CD4-positive, alpha-beta T cell treated with Interferon alpha-2 for 1 hour (primary cell): ENCODE measurements around the gene SELENOW.
"Not testable (repeated sequence)": the region's sequence is repeated elsewhere in the genome, so short reads cannot be mapped to it uniquely, and the experiment has no call there.

Experiments used
- DNase-seq, 2 donors: peaks; one replicate each; pipeline ENCODE4 v3.0.0-alpha.2; 2020 to 2022

Gene SELENOW

DNA sequence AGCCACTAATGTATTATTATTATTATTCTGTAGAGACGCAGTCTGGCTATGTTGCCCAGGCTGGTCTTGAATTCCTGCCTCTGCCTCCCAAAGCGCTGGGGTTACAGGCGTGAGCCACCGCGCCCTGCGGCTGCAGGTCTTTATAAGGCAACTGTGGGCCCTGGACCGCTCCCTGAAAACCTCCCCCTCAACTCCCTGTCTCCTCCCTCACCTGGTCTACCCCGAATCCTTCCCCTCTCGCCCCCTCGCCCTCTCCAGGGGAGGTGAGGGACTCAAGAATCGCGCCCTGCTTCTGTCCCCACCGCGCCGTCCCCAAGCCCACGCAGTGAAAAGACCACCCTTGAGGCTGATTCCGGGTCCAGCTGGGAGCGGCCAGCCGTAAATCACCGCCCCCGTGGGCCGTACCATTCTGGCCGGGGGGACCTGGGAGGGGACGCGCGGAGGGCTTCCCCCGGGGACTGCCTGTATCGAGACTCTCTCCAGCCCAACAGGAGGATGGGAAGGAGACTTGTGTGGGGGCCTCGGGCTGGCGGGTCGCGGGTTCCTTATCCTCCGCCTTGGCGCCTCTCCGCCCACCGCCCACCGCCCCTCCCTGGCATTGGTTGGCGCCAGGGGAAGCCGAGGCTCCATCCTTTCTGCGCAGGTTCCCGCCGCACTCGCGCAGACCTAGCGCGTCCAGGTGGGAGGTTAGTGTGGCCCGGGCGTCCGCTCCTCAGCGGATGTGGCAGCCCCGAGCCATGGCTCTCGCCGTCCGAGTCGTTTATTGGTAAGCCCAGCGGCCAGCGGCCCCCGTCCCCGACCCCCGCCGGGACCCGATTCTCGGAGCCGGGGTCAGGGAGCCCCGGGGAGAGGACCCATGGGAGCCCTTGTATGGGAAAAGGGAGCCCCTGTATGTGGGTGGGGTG lies at the start of gene SELENOW:
Gene SELENOW, plus strand, starts transcription at position 655 of the 905 bp plus-strand sequence. Its CDS starts 83 bp downstream, at position 738.
- peak; percentile 74 to 86 for DNase-seq

DNA sequence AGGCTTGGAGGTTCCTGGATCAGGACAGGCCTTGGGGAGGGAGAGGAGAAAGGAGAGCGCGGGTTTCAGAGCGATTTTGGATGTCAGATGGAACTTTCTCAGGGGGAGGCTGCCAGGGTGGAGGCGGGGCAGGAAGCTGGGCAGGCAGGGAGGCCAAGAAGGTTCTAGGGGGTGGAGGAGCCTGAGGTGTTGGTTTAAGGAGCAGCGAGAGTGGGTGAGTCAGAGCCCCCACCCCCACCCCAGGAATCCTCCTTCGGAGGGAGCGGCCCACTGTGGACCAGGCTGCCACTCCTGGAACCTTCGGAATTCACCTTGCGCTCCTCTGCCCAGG lies 49.1 kb upstream of the SELENOW start:
- no peak for DNase-seq

DNA sequence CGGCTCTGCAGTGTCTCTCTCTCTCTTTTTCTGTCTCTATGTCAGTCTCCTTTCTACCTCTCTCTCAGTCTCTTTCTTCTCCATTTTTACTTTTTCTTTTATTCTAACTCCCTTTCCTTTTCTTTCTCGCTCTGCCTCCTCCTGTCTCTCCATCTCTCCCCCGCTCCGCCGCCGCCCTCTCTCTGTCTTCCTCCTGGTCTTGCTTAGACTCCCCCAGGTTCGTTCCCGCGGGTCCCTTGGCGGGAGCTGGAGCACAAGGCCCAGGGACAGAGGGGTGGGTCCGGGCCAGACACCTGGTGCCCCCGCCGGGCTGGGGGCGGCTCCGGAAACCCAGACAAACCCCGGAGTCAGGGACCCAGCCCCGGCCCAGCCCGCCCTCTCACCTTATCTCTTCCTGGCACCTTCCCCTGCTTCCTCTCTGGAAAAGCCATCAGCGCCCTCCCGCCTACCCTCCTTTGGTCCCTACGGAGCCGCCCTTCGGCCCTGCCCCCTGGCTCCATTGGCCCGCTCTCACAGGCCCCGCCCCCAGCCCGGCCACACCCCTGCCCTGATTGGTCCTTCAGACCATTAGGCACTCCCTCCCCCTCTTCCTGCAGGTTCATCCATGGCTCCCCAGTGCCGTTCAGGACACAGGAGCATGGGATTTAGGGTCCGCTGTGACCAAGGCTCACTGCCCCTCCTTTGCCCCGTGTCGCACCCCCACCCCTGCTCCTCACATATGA lies 48.5 kb upstream of the SELENOW start:
- peak; percentile 11 to 17 for DNase-seq

DNA sequence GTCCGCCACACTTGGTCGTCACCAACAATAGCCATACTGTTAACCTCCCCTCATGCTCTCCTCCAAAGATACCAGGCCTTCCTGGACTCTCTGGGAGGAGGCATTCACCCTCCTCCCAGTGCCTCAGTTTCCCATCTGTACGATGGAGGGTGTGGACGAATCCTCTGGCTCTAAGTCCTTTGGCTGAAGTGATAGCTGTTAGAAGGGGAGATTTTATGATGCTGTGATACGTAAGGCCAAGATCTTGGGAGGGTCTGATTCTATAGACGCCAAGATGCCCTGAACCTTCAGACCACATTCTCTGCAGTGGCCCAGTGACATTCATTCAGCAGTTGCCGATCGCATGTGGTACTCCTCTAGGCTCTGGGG lies 48.0 kb upstream of the SELENOW start:
- DNase-seq = no peak

GRCh38 chr19:47730910-47731309 lies 47.6 kb upstream of the SELENOW start:
- DNase-seq = no peak

DNA sequence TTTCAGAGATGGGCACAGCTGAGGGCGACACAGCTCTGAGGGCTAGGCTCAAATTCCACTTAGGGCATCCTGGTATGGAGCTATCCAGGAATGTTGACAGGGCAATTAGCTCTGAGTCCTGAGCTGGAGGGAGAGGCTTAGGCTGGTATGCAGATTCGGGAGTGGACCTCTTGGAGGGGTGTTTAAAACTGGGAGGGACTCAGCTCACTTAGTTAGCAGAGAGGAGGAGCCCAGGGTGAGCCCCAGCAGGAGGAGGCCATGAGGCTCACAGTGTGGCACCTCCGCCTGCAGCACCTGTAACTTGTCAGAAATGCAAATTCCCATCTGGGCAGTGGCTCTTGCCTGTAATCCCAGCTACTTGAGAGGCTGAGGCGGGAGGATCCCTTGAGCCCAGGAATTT lies 43.4 kb upstream of the SELENOW start:
- no peak for DNase-seq

GRCh38 chr19:47740866-47741519 lies 37.5 kb upstream of the SELENOW start:
- no peak for DNase-seq

- no peak for DNase-seq
Observed at GRCh38 chr19:47741544-47742140, 36.9 kb upstream of the SELENOW start.

GRCh38 chr19:47742634-47743033 lies 35.9 kb upstream of the SELENOW start:
- no peak for DNase-seq

- DNase-seq = peak; percentile 96 to 98
Observed at GRCh38 chr19:47745010-47745901, 33.2 kb upstream of the SELENOW start, which contains the start of gene NOP53. Gene NOP53, plus strand, starts transcription at chr19:47745546. Its CDS starts 14 bp downstream, at chr19:47745560.

DNA sequence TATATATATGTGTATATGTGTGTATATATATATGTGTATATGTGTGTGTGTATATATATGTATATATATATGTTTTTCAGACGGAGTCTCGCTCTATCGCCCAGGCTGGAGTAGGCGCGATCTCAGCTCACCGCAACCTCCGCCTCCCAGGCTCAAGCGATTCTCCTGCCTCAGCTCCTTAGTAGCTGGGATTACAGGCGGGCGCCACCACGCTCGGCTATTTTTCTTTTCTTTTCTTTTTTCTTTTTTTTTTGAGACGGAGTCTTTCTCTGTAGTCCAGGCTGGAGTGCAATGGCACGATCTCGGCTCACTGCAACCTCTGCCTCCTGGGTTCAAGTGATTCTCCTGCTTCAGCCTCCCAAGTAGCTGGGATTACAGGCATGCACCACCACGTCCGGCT lies 32.4 kb upstream of the SELENOW start:
- not testable (repeated sequence) for DNase-seq

DNA sequence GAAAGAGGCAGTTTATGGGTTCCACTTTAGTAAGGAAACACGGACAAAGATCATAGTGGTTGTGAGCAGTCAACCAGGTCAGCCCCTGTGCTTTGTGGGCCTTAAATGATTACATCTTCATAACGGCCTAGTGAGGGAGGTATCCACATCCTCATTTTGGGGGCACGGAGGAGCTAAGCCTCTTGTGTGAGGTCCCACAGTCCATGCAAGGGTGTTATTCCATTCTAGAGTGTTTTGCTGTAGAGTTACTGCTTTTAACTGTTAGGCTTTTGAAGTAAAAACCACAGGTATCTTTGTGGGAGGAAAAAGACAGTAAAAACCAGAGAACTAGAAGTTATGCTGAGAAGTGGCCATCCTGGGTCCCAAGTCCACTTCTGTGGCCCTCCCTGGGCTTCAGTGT lies 29.2 kb upstream of the SELENOW start:
- DNase-seq = no peak

GRCh38 chr19:47750752-47751151 lies 27.8 kb upstream of the SELENOW start:
- DNase-seq = no peak

DNA sequence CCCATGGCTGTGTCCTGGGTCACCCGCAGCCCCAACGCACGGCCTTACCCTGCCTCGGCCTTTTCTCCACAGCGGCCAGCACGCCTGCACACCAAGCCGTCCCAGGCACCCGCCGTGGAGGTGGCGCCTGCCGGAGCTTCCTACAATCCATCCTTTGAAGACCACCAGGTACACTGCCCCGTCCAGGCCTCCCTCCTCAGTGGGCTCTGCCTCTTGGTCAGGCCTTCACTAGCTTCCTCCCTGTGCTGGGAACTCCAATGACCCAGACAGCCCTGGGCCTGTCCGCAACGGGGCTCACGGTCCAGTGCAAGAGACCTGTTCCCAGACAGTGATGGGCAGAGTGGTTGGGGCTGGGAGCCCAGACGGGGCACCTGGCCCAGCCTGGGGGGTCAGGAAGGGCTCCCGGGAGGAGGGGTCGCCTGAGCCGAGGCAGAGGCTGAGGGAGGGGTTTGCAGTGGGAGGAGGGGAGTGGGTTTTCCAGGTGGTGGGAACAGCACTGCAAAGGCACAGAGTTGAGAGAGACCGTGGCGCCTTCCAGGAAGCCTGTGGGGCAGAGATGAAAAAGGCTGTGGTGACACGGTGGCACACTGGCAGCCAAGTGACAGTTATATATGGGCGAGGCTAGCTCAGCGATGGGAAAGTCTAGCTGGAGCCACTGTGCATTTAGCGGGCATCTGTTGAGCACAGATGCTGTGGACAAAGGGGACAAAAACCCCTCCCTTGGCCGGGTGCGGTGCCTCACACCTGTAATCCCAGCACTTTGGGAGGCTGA lies 25.9 kb upstream of the SELENOW start:
- no peak for DNase-seq

DNA sequence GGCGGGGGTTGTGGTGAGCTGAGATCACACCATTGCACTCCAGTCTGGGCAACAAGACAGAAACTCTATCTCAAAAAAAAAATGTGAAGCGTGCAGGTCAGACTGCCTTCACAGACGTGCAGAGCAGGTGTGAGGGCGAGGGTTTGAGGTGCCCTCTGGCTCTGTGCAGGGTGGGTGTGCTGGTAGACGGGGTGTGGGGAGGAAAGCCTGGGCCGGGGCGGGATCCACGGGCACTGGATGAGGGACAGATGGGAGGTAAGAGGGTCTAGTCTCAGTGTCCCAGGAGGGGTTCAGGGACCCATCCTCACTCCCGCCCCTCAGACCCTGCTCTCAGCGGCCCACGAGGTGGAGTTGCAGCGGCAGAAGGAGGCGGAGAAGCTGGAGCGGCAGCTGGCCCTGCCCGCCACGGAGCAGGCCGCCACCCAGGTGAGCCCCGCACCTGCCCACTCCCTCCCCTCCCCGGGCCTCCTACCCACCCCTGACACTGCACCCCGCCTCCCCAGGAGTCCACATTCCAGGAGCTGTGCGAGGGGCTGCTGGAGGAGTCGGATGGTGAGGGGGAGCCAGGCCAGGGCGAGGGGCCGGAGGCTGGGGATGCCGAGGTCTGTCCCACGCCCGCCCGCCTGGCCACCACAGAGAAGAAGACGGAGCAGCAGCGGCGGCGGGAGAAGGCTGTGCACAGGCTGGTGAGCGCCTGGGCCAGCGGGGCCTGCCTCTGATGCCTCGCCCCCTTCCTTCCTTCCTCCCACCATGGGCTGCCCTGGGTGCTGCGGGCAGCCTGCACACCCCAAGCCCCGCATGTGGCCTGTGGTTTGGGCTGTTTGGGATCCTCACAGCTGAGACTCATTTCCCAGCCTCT lies 24.1 kb upstream of the SELENOW start:
- no peak for DNase-seq

GRCh38 chr19:47755065-47755761 lies 23.3 kb upstream of the SELENOW start:
- no peak for DNase-seq

GRCh38 chr19:47755762-47756626 lies 22.5 kb upstream of the SELENOW start:
- no peak for DNase-seq

DNA sequence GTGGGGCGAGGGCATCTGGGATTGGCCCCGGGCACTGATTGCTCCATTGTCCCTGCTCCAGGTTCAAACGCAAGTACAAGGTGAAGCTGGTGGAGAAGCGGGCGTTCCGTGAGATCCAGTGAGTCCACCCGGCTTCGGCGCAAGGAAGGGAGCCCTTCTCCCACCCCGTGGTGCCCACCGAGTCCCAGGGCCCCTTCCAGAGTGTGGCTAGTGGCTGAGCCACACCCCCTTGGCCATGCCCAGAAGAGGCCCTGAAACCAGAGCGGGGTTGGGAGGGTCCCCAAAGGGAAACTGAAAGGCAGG lies 21.9 kb upstream of the SELENOW start:
- no peak for DNase-seq
